ENCODE data around the gene NDUFB5.

DNA sequence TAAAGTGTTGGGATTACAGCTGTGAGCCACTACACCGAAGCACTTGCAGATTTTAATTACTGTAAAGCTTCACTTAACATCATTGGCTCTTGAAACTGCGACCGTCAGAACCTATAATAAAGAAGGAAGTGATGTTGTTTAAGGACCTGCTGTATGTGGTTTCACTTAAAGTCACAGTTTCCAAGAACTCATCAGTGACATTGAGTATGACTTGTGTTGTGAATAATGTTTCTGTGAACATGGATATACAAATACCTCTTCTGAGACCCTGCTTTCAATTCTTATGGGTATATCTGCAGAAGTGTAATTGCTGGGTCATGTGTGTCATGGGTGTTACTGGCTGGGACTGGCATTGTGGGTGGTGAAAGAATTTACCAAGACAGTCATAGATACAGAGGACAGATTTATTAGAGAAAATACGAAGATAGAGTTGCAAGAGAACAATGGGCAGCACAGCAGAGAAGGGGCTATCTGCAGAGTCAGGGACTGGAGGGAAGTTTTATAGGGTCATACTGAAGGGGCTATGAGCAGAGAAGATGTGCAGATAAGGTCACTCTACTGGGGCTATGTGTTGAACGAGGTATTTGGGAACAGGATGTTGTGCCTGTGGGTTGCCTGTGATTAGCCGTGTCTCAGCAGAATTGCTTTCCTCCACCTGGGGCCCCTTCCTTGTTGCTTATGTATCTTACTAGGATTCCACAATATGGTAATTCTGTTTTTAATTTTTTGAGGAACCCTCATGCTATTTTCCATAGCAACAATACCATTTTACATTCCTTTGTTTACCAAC is 4.5 kb downstream of the NDUFB5 start:
- TF ChIP-seq, protein P1, sequence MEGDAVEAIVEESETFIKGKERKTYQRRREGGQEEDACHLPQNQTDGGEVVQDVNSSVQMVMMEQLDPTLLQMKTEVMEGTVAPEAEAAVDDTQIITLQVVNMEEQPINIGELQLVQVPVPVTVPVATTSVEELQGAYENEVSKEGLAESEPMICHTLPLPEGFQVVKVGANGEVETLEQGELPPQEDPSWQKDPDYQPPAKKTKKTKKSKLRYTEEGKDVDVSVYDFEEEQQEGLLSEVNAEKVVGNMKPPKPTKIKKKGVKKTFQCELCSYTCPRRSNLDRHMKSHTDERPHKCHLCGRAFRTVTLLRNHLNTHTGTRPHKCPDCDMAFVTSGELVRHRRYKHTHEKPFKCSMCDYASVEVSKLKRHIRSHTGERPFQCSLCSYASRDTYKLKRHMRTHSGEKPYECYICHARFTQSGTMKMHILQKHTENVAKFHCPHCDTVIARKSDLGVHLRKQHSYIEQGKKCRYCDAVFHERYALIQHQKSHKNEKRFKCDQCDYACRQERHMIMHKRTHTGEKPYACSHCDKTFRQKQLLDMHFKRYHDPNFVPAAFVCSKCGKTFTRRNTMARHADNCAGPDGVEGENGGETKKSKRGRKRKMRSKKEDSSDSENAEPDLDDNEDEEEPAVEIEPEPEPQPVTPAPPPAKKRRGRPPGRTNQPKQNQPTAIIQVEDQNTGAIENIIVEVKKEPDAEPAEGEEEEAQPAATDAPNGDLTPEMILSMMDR (IDR thresholded peaks at IDR 0.05), result no peak
- TF ChIP-seq POLR2A (IDR thresholded peaks at IDR 0.05), result no peak

All from adrenal gland (tissue), 5 donors.